Measurements from ENCODE around the gene ZDHHC11. TPM values are rescaled to one million over a fixed set of nuclear protein-coding genes. Genes with fewer than 3 reads are reported as not detected.
"Not testable (repeated sequence)": the region's sequence is repeated elsewhere in the genome, so short reads cannot be mapped to it uniquely, and the experiment has no call there.

The ZDHHC11 gene
- total RNA-seq, 1 experiment from 2014 or later, result 0.12 TPM

DNA sequence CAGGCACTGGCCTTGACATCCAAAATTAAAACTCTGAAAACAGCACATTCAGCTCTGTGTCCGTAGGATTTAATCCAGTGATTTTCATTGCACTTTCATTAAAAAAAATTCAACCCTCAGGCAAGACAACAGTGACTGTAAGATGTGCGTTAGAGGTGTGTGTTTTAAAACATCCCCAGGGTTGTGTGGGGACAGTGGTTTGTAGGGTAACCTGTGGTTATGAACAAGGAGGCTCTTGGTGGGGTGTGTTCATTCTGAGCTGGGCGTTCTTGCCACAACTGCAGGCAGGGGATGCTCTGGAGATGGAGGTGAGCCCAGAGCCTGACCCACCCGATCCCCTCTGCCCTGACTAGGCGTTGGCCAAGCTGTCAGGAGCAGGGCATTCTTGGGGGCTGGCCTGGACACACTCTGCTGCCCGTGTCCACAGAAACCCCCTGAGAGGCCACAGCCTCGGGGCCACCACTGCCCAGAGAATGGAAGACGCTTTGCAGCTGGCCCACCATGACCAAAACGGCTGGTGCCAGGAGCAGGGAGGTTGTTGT lies 103.4 kb downstream of the ZDHHC11 start:
- DNase-seq (ENCODE audit: low read depth), result not testable (repeated sequence)

DNA sequence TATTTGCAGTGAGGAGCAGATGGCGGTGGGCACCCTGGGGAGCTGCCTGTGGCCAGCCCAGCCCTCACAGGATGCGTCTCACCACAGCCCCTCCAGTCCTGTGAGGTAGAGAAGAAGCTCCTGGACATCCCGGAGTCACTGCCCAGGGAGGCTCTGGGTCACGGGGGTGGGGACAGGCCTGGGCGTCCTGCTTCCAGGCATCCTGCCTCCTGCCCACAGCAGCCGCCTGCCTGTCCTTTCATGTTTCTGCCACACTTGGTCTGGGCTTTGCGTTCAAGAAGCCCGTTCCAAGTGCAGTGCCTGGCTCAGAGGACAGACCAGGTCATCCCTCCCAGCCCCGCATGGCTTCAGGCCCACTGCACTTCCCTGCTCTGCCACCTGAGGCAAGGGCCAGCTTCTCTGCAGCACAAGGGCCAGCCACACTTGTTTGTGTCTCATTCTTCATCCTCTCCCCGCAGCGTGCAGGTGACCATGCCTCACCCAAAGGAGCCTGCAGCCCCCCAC lies 104.5 kb downstream of the ZDHHC11 start:
- no peak for DNase-seq (ENCODE audit: low read depth)

Other genes with a start within 250 kb of the ZDHHC11 start
- 3.1 and 3.7 TPM in 2 replicates for gene CEP72, start 238.6 kb downstream of the ZDHHC11 start, total RNA-seq (2014; rRNA removed; shearing (Covaris generic))
- 0.72 and 0.98 TPM in 2 replicates for gene TPPP, start 157.6 kb downstream of the ZDHHC11 start, total RNA-seq (2014; rRNA removed; shearing (Covaris generic))
- gene ZDHHC11B, start 66.3 kb downstream of the ZDHHC11 start, total RNA-seq (2014; rRNA removed; shearing (Covaris generic)), result not detected in 2 replicates
- 24.0 and 27.9 TPM in 2 replicates for gene BRD9, start 41.8 kb upstream of the ZDHHC11 start, total RNA-seq (2014; rRNA removed; shearing (Covaris generic))
- 65.0 and 80.4 TPM in 2 replicates for gene TRIP13, start 41.9 kb upstream of the ZDHHC11 start, total RNA-seq (2014; rRNA removed; shearing (Covaris generic))
- 24.6 and 27.2 TPM in 2 replicates for gene NKD2, start 157.8 kb upstream of the ZDHHC11 start, total RNA-seq (2014; rRNA removed; shearing (Covaris generic))

Measured in RPMI7951 (cell line).